Measurements from ENCODE around the gene FLAD1. TPM values are rescaled to one million over a fixed set of nuclear protein-coding genes. Genes with fewer than 3 reads are reported as not detected.
A peak's percentile ranks its signal among the peaks of the same experiment; 100 is the strongest.

Gene FLAD1
- total RNA-seq, 3 donors from 2014 or later (not counting 1 experiment from before 2014, with no cell fraction given): 32.1 to 47.6 (median 38.7) TPM

DNA sequence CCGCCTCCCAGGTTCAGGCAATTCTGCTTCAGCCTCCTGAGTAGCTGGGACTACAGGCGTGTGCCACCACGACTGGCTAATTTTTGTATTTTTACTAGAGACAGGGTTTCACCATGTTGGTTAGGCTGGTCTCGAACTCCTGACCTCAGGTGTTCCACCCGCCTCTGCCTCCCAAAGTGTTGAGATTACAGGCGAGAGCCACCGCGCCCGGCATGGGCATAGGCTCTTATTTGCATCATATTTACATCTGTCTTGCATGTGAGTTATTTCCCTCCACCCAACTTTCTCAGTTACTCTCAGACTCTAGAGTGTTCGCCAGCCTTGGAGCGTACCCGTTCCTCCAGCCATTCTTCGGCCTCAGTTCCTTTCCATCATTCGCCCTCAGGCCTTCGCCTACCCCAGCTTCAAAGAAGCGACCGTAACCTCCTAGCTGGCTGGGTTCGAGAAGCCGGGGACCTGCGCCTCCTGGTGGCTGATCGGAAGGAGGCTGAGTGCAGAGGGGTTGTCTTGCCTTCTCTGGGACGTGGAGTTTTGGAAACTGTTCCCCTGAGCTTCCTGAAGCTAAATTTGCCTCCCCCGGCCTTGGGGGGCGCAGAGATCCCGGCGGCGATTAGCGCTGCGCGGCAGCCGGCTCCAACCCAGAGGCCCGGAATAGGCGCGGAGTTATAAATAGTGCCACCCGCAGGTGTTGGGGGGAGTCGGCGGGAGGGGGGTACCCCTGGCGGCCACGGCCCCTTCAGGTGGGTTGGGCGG, 15.8 kb downstream of the FLAD1 start:
- DNase-seq (peak in 1 of 2 donors; percentile 80), ATAC-seq (no peak)
- Histone ChIP-seq H3K27me3 (ENCODE audit: control insufficient read depth, insufficient read depth, low read length) (no peaks in the 10 kb centered on the region), H3K4me1 (ENCODE audit: control insufficient read depth, insufficient read depth, low read length) (peaks cover 49% of the 10 kb centered on the region), H3K36me3 (ENCODE audit: control insufficient read depth, insufficient read depth, low read length) (no peaks in the 10 kb centered on the region), H3K4me3 (ENCODE audit: low read length) (peak overlapping the region; percentile 19), H3K9me3 (ENCODE audit: control insufficient read depth, insufficient read depth, low read length) (no peaks in the 10 kb centered on the region), H3K27ac (ENCODE audit: low read length) (peak overlapping the region; percentile 45)
- H3K9me3 Mint-ChIP-seq: no peaks in the 10 kb centered on the region
- intact Hi-C loops (cut with micrococcal nuclease): loop anchor here (2.0 kb wide), 1 partner anchor 38 kb away; the partner anchor contains the start of gene PYGO2
- H3K4me1 Mint-ChIP-seq: peaks cover 15 to 38% of the 10 kb centered on the region in 2 donors
- peak overlapping the region; percentile 47 to 92 for H3K27ac Mint-ChIP-seq
- peak overlapping the region; percentile 81 for H3K4me3 Mint-ChIP-seq
- WGBS (ENCODE audit: insufficient coverage): 9% methylated on average over 40 of the region's 40 CpGs
- H3K27me3 Mint-ChIP-seq (ENCODE audit: low read depth in 2 of 2): no peaks in the 10 kb centered on the region
- H3K36me3 Mint-ChIP-seq: no peaks in the 10 kb centered on the region
- peak; percentile 79 for TF ChIP-seq CTCF (IDR thresholded peaks at IDR 0.05)

DNA sequence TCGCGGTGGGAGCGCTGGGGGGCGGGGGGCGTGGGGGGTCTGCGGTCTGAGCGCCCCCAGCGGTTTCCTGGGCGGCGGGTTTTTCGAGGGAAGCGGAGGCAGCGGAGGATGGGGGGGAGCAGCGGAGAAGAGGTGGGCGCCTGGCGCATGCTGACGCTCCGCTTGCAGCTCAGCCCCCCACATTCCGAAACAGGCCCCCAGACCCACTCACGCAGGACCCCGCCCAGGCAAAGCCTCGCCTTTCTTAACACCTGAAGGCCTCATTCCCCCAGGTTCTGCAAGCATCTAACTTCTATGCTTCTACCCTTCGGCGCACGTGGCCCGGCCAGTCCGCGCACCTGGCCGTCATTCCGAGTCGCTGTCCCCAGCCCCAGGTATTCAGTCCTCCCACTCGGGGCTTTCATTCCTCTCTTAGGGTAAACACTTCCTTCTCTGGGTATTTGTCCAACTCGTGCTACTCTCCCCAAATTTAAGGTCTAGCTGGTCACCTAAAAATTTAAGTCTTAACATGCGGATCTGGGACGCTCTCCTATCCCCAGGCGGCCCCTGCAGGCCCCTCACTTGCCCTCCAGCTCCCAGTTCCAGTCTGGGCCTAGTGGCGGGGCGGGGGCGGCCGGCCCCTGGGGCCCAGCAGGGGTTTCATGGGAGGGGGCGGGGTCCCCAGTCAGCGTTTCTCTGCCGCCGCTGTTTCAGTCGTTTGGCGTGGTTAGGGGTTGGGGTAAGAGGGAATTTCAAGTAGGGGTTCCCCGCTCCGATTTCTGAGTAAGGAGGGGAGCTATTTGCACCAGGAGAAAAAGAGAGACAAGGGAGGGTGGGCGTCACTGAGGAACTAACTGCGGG, 16.6 kb downstream of the FLAD1 start:
- peak overlapping the region; percentile 88 for H3K4me3 Mint-ChIP-seq
- Histone ChIP-seq H3K27ac (ENCODE audit: low read length) (peak overlapping the region; percentile 60), H3K36me3 (ENCODE audit: control insufficient read depth, insufficient read depth, low read length) (no peaks in the 10 kb centered on the region), H3K4me3 (ENCODE audit: low read length) (peak overlapping the region; percentile 75), H3K27me3 (ENCODE audit: control insufficient read depth, insufficient read depth, low read length) (no peaks in the 10 kb centered on the region), H3K9me3 (ENCODE audit: control insufficient read depth, insufficient read depth, low read length) (no peaks in the 10 kb centered on the region), H3K4me1 (ENCODE audit: control insufficient read depth, insufficient read depth, low read length) (peaks cover 57% of the 10 kb centered on the region)
- peak overlapping the region; percentile 82 to 92 for H3K27ac Mint-ChIP-seq
- ATAC-seq (no peak), DNase-seq (peak in 1 of 2 donors; percentile 77)
- H3K36me3 Mint-ChIP-seq: no peaks in the 10 kb centered on the region
- WGBS (ENCODE audit: insufficient coverage): under 1% methylated on average over 41 of the region's 50 CpGs
- peaks cover 20 to 46% of the 10 kb centered on the region in 2 donors for H3K4me1 Mint-ChIP-seq
- intact Hi-C loops (cut with micrococcal nuclease): loop anchor here (2.0 to 5.0 kb wide), 3 partner anchors 39 to 442 kb away; partner anchors contain the start of genes EFNA4, PYGO2 and UBE2Q1
- TF ChIP-seq CTCF (IDR thresholded peaks at IDR 0.05): no peak
- no peaks in the 10 kb centered on the region for H3K9me3 Mint-ChIP-seq
- no peaks in the 10 kb centered on the region for H3K27me3 Mint-ChIP-seq (ENCODE audit: low read depth in 2 of 2)

DNA sequence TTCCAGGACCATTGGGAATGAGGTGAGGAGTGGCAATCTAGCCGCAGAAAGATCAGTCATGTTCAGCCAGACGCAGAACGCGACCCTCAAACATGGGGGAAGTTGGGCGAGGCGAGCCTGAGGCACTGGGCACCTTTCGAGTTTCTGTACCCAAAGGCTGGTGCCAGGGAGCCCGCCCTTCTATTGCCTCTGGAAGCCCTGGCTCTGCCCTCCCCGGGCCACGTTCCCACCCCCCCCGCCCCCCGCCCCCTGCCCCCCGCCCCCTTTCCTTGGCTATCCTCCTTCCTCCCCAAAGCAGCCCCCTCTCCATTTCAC, 17.2 kb downstream of the FLAD1 start:
- Histone ChIP-seq H3K4me1 (ENCODE audit: control insufficient read depth, insufficient read depth, low read length) (peaks cover 63% of the 10 kb centered on the region), H3K36me3 (ENCODE audit: control insufficient read depth, insufficient read depth, low read length) (no peaks in the 10 kb centered on the region), H3K27me3 (ENCODE audit: control insufficient read depth, insufficient read depth, low read length) (no peaks in the 10 kb centered on the region), H3K9me3 (ENCODE audit: control insufficient read depth, insufficient read depth, low read length) (no peaks in the 10 kb centered on the region), H3K27ac (ENCODE audit: low read length) (peak overlapping the region; percentile 94), H3K4me3 (ENCODE audit: low read length) (peak overlapping the region; percentile 75)
- Mint-ChIP-seq H3K27me3 (ENCODE audit: low read depth in 2 of 2) (no peaks in the 10 kb centered on the region), H3K4me3 (peak overlapping the region; percentile 88), H3K4me1 (peaks cover 20 to 51% of the 10 kb centered on the region in 2 donors), H3K27ac (peak overlapping the region; percentile 82 to 92), H3K9me3 (no peaks in the 10 kb centered on the region), H3K36me3 (no peaks in the 10 kb centered on the region)
- intact Hi-C loops (cut with micrococcal nuclease): loop anchor here (5.0 kb wide), 2 partner anchors 62 to 443 kb away; partner anchors contain the start of genes EFNA4 and UBE2Q1
- TF ChIP-seq CTCF (IDR thresholded peaks at IDR 0.05): no peak
- 5% methylated on average over 5 of the region's 13 CpGs for WGBS (ENCODE audit: insufficient coverage)
- DNase-seq (no peak), ATAC-seq (no peak)
